Common myeloid progenitor, CD34-positive (primary cell): ENCODE results near the gene SSR2.

Source experiments
- CTCF ChIA-PET: fragments of 350-600 bp; sonication (Branson Sonifier 250); formaldehyde crosslinking; loops from one replicate; lab custom pipeline; 2021; ENCODE audit warnings: antibody characterized with exemption; lab: Charles Lee
- POLR2A ChIA-PET: fragments of 350-600 bp; sonication (Branson Sonifier 250); formaldehyde crosslinking; loops from one replicate; lab custom pipeline; 2021; ENCODE audit warnings: antibody characterized with exemption; lab: Charles Lee
- DNase-seq, 3 donors: peaks; one replicate each; pipeline versions ENCODE4 v3.0.0 to v3.0.0-alpha.2; 2013
- H3K27ac ChIP-seq, 2 experiments: 1 replicate in 1 of 2; 2 replicates in 1 of 2; pipeline ENCODE4 v1.7.0; 2013; ENCODE audit warnings: inconsistent platforms in 2 of 2, low read length in 2 of 2, mild to moderate bottlenecking in 2 of 2, low read depth in 1 of 2, moderate library complexity in 1 of 2; ENCODE audit not compliant: severe bottlenecking in 2 of 2, insufficient read depth in 1 of 2, poor library complexity in 1 of 2
- H3K27me3 ChIP-seq, 5 experiments: replicated peaks in 2 of 5; 1 replicate in 3 of 5; 2 replicates in 2 of 5; pipeline versions ENCODE4 v1.6.1 to v1.7.0; 2013; ENCODE audit warnings: low read length in 4 of 5, mild to moderate bottlenecking in 2 of 5, moderate library complexity in 2 of 5, inconsistent platforms in 1 of 5; ENCODE audit not compliant: insufficient read depth in 5 of 5, control insufficient read depth in 4 of 5
- H3K36me3 ChIP-seq, 4 experiments: 1 replicate in 2 of 4; 2 replicates in 2 of 4; pipeline versions ENCODE4 v1.6.1 to v1.7.0; 2013; ENCODE audit warnings: low read length in 3 of 4, control low read depth in 1 of 4, mild to moderate bottlenecking in 1 of 4; ENCODE audit not compliant: control insufficient read depth in 4 of 4, insufficient read depth in 4 of 4
- H3K4me1 ChIP-seq, 4 experiments: 1 replicate in 3 of 4; 2 replicates in 1 of 4; pipeline versions ENCODE4 v1.6.1 to v1.7.1; 2013; ENCODE audit warnings: low read length in 3 of 4, mild to moderate bottlenecking in 3 of 4, control low read depth in 1 of 4, inconsistent platforms in 1 of 4, moderate library complexity in 1 of 4; ENCODE audit not compliant: control insufficient read depth in 4 of 4, insufficient read depth in 4 of 4; ENCODE audit errors: control extremely low read depth in 1 of 4
- H3K4me3 ChIP-seq, 7 experiments: 1 replicate in 4 of 7; 2 replicates in 3 of 7; pipeline versions ENCODE4 v1.5.1 to v1.7.0; 2013; ENCODE audit warnings: mild to moderate bottlenecking in 7 of 7, low read length in 6 of 7, moderate library complexity in 6 of 7, inconsistent platforms in 2 of 7, low read depth in 2 of 7, control low read depth in 1 of 7; ENCODE audit not compliant: insufficient read depth in 4 of 7, control insufficient read depth in 1 of 7; ENCODE audit errors: extremely low read depth in 1 of 7
- H3K9me3 ChIP-seq, 5 experiments: 1 replicate in 4 of 5; 2 replicates in 1 of 5; pipeline versions ENCODE4 v1.6.1 to v1.7.1; 2013; ENCODE audit warnings: low read length in 4 of 5, mild to moderate bottlenecking in 2 of 5, inconsistent platforms in 1 of 5, low read depth in 1 of 5, moderate library complexity in 1 of 5; ENCODE audit not compliant: control insufficient read depth in 4 of 5, insufficient read depth in 2 of 5; ENCODE audit errors: control extremely low read depth in 1 of 5
- WGBS: methylation state at CpG from one replicate; pipeline ENCODE4 v1.1.5; 2013; ENCODE audit not compliant: insufficient coverage; 5-methylcytosine and 5-hydroxymethylcytosine counted together

The SSR2 gene

DNA sequence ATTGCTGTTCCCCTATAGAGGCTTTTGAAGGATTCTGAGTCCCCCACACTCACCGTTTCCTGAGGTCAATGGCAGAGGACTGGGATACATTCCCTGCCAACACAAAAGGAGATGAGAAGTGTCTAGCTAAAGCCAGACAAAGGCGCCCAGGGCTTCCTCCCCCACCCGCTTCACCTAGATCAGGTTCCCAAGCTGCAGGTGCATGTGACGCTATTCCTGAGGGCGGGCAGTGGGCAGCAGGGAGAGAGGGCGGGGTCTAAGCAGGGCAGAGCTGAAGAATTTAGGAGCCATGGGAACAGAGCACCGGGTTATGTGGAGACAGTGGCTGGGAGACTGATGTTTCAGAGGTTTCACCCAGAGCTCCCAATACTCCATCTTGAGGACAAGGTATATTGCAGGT lies 36.4 kb downstream of the SSR2 start:
- peaks cover 29 to 58% (median 52%) of the 10 kb centered on the region in 4 experiments for H3K4me1 ChIP-seq
- H3K36me3 ChIP-seq = no peaks in the 10 kb centered on the region
- ChIA-PET POLR2A (interaction anchor here (0.6 to 0.9 kb wide), 3 partner anchors 26 to 51 kb away, joined by 3 read pairs; no protein-coding TSS in a partner anchor), CTCF (interaction anchor here (0.9 to 12.5 kb wide), 15 partner anchors 8 to 91 kb away, joined by 3 to 208 read pairs (median 4); partner anchors contain the start of gene KHDC4)
- no peaks in the 10 kb centered on the region for H3K27me3 ChIP-seq
- 97% methylated on average over 6 of the region's 7 CpGs for WGBS
- H3K4me3 ChIP-seq = no peak overlapping the region
- H3K9me3 ChIP-seq = no peaks in the 10 kb centered on the region
- no peak for DNase-seq
- no peak overlapping the region for H3K27ac ChIP-seq

DNA sequence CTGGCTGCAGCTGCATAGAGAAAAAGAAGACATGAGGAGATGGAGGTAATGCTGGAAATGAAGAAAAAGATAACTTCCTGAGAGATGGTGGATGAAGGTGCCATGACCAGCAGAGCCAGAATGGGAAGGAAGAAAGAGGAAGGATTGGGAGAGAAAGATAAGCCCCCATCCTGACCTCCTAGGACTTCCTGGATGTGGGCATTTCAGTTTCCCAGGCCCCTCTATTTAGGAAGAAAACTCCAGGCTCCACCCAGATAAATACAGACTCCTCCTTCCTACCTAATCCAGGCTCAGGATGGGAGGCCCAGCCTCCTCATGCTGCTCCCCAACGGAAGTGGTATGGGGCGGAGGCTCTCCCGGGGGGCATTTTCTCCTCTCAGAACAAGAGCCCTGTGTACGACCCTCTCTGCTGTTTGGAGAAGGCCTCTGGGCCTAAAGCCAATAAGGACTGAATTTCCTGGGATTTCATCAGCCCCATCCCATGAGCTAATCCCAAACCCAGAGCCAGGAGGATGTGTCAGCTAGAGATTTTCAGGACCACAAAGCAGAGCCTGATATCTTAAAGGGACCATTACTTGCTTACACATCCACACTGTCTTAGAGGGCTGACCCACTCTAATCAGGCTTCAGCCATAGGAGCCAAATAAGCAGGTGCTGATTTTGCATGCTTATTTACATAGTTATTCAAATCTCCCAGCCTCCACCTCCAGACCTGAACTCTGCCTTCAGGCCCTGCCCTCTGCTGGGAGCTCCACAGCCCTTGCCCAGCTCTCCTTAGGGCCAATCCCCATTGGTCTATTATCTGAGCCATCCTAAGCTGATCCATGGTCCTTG lies 37.3 kb downstream of the SSR2 start:
- Histone ChIP-seq H3K9me3 (no peaks in the 10 kb centered on the region), H3K4me1 (peaks cover 31 to 58% (median 55%) of the 10 kb centered on the region in 4 experiments), H3K27ac (peak overlapping the region; percentile 3 to 61), H3K36me3 (no peaks in the 10 kb centered on the region), H3K4me3 (peak overlapping the region in 2 of 7 experiments; percentile 34 to 42), H3K27me3 (no peaks in the 10 kb centered on the region)
- CTCF ChIA-PET = interaction anchor here (1.0 to 12.5 kb wide), 13 partner anchors 9 to 90 kb away, joined by 3 to 208 read pairs (median 4); partner anchors contain the start of gene KHDC4
- POLR2A ChIA-PET = no interaction called here
- 25% methylated on average over 4 of the region's 4 CpGs for WGBS
- peak in 1 of 3 donors; percentile 45 for DNase-seq

DNA sequence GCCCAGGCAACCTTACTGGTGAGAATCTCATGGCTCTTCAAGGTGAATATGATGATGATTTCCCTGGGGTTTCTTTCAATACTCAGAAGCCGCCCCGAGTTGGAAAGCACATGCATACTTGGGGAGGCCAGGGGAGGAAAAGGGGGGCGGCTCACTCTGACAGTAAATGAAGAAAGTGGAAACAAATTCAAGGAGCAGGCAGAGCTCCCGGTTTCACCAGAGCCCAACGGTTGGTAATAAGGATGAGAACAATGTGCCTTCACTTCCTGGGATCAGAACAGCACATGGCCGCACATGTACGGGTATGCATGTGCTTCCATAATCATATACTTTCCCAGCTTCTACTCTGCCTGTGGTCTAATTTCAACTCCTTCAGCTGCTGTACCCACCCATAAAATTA lies 38.6 kb downstream of the SSR2 start:
- Histone ChIP-seq H3K4me1 (peaks cover 31 to 61% (median 56%) of the 10 kb centered on the region in 4 experiments), H3K36me3 (no peaks in the 10 kb centered on the region), H3K9me3 (no peaks in the 10 kb centered on the region), H3K27me3 (no peaks in the 10 kb centered on the region), H3K4me3 (no peak overlapping the region), H3K27ac (peak overlapping the region in 1 of 2 experiments; percentile 63)
- POLR2A ChIA-PET = no interaction called here
- CTCF ChIA-PET = interaction anchor here (0.6 to 12.5 kb wide), 7 partner anchors 8 to 264 kb away, joined by 3 to 208 read pairs (median 5); no protein-coding TSS in a partner anchor
- no peak for DNase-seq
- 63% methylated on average over 4 of the region's 7 CpGs for WGBS

DNA sequence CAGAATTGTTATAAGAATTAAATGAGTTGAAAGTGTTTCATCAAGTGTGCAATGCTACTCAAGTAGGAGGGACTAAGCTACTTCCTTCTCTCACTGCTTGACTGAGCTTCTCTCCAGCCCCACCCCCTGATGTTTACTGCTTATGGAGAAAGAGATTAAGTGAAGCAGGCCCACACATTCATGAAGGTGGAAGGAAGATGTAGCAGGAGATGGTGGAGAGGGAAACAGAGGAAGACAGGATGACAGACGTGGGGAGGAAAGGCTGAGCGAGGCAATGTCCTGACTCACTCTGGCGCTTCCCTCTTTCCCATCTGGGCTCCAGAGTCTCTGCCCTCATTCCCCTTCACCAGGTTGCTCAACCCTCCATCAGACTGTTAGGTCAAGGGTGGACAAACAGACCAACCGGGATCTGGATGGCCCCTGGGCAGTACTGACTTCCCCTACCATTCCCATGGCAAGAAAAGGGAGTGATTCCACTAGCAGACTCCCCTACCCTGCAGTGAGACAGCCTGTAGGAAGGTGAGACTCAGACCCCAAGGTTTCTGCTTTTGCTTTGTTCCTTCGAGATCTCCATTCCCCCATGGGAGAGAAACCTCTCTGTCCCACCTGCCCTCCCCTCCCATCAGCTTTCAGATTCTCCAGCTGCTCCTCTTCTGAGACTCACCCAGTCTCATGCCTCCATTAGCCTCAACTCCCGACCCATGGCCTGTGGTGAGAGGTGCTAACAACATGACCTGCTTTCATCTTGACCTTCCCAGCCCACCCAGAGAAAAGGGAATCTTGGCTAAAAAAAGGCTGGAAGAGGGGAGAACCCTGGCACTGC lies 39.3 kb downstream of the SSR2 start:
- no peaks in the 10 kb centered on the region for H3K36me3 ChIP-seq
- H3K27ac ChIP-seq = peak overlapping the region in 1 of 2 experiments; percentile 95
- 50% methylated on average over 4 of the region's 6 CpGs for WGBS
- ChIA-PET POLR2A (no interaction called here), CTCF (interaction anchor here (0.6 to 12.5 kb wide), 10 partner anchors 8 to 265 kb away, joined by 3 to 208 read pairs (median 10); no protein-coding TSS in a partner anchor)
- DNase-seq = peak in 2 of 3 donors; percentile 71 to 75
- H3K27me3 ChIP-seq = no peaks in the 10 kb centered on the region
- peak overlapping the region in 3 of 7 experiments; percentile 3 to 33 (median 32) for H3K4me3 ChIP-seq
- no peaks in the 10 kb centered on the region for H3K9me3 ChIP-seq
- H3K4me1 ChIP-seq = peaks cover 36 to 67% (median 61%) of the 10 kb centered on the region in 4 experiments

DNA sequence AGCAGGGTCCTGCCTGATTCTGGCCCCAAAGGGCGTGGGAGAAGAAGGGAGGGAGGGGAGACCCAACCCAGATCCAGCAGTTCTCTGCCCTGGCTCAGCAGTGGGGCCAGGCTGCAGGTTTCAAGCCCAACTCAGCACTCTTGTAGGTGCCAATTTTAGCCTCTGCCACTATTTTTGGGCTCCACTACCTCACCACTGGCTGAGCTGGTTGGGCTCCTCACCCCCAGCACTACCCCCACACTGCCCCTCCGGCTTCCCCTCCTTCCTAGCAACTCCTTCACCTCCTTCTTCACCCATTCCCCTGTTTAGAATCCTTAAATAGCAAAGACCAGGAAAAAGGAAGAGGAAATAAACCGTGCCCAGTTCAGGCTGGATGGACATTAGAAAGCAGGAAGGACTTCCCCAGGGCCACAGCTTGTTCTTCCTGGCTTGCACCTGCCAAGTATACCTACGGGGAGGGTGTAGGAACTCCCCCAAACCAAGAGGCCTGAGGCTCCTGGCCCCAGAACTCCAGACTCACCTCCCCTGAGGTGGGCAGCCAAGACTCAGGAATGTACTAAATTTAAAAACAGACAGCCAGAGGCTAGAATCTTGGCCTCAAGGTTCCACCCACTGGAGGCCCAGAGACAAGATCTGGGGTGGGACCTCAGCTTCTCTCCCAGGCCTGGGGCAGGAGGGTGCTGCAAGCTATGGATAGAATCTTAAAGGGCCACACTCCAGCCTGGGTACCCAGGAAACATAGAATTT lies 41.0 kb downstream of the SSR2 start:
- Histone ChIP-seq H3K9me3 (no peaks in the 10 kb centered on the region), H3K4me3 (peak overlapping the region in 6 of 7 experiments; percentile 82 to 99 (median 94)), H3K27me3 (no peaks in the 10 kb centered on the region), H3K4me1 (peaks cover 40 to 83% (median 78%) of the 10 kb centered on the region in 4 experiments), H3K36me3 (no peaks in the 10 kb centered on the region), H3K27ac (peak overlapping the region; percentile 53 to 95)
- CTCF ChIA-PET = interaction anchor here (1.0 to 12.5 kb wide), 8 partner anchors 10 to 42 kb away, joined by 4 to 208 read pairs (median 10); no protein-coding TSS in a partner anchor
- no peak for DNase-seq
- 12% methylated on average over 3 of the region's 4 CpGs for WGBS
- POLR2A ChIA-PET = interaction anchor here (0.6 to 4.9 kb wide), 3 partner anchors 12 to 78 kb away, joined by 3 to 60 read pairs (median 4); no protein-coding TSS in a partner anchor

DNA sequence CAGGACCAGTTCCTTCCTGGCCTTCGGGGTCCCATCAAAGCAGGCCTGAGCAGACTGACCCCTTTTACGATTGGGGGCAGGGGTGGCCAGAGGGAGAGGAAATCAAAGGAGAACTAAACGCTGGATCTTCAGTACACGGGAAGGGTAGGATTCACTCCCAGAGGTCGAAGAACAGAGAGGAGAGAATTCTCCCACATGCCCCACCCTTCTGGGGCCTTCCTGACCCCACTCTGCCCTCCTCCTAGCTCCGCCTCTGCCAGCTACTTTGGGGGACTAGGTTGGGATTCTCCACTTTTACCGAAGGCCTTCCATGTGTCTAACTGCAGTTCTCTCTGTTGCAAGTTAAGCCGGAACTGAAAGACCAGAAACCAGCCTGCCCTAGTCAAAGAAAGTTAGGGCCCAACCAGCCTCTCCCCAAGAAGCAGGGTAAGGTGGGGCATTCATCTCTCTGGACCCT lies 41.8 kb downstream of the SSR2 start:
- H3K4me1 ChIP-seq = peaks cover 43 to 87% (median 84%) of the 10 kb centered on the region in 4 experiments
- DNase-seq = peak in 2 of 3 donors; percentile 19 to 25

More for the DNA sequence above, 41.8 kb downstream of the SSR2 start:
- peak overlapping the region; percentile 79 to 99 (median 92) for H3K4me3 ChIP-seq
- H3K9me3 ChIP-seq = no peaks in the 10 kb centered on the region
- CTCF ChIA-PET = interaction anchor here (0.7 to 12.5 kb wide), 8 partner anchors 11 to 41 kb away, joined by 3 to 208 read pairs (median 10); no protein-coding TSS in a partner anchor
- 0% methylated on average over 8 of the region's 8 CpGs for WGBS
- POLR2A ChIA-PET = interaction anchor here (0.6 to 4.9 kb wide), 6 partner anchors 11 to 69 kb away, joined by 3 to 60 read pairs (median 3); no protein-coding TSS in a partner anchor
- H3K36me3 ChIP-seq = peaks cover 0 to 5% (median 2%) of the 10 kb centered on the region in 4 experiments
- H3K27ac ChIP-seq = peak overlapping the region; percentile 87 to 95
- no peaks in the 10 kb centered on the region for H3K27me3 ChIP-seq
